Thymus (tissue), 11 donors: ENCODE data around the gene LHFPL3. TPM values are rescaled to one million over a fixed set of nuclear protein-coding genes. Genes with fewer than 3 reads are reported as not detected.
"Not testable (repeated sequence)": the region's sequence is repeated elsewhere in the genome, so short reads cannot be mapped to it uniquely, and the experiment has no call there.

Source experiments
- DNase-seq, 9 donors: peaks; one replicate each; pipeline ENCODE4 v3.0.0-alpha.2; 2013; ENCODE audit warnings: low spot score in 9 of 9, low read depth in 6 of 9, missing footprints in 1 of 9
- H3K27ac ChIP-seq, 2 donors: one replicate each; pipeline ENCODE4 v1.5.1; 2013; ENCODE audit warnings: control low read depth in 1 of 2, low read depth in 1 of 2, low read length in 1 of 2, mild to moderate bottlenecking in 1 of 2, moderate library complexity in 1 of 2
- H3K27me3 ChIP-seq, 2 donors: one replicate each; pipeline ENCODE4 v1.5.1; 2013; ENCODE audit warnings: low read length in 1 of 2; ENCODE audit not compliant: control insufficient read depth in 2 of 2, insufficient read depth in 1 of 2
- H3K36me3 ChIP-seq, 2 donors: one replicate each; pipeline ENCODE4 v1.5.1; 2013; ENCODE audit warnings: low read length in 1 of 2, mild to moderate bottlenecking in 1 of 2, moderate library complexity in 1 of 2; ENCODE audit not compliant: control insufficient read depth in 2 of 2, insufficient read depth in 2 of 2
- H3K4me1 ChIP-seq, 2 donors: one replicate each; pipeline ENCODE4 v1.5.1; 2013; ENCODE audit warnings: low read length in 2 of 2; ENCODE audit not compliant: control insufficient read depth in 2 of 2, insufficient read depth in 2 of 2
- H3K4me3 ChIP-seq, 2 donors: one replicate each; pipeline ENCODE4 v1.5.1; 2013; ENCODE audit warnings: low read length in 2 of 2, control low read depth in 1 of 2, mild to moderate bottlenecking in 1 of 2
- H3K9me3 ChIP-seq, 2 donors: one replicate each; pipeline ENCODE4 v1.5.1; 2013; ENCODE audit warnings: low read length in 1 of 2, mild to moderate bottlenecking in 1 of 2; ENCODE audit not compliant: control insufficient read depth in 2 of 2, insufficient read depth in 1 of 2
- WGBS: extraction: QIAGEN DNeasy Blood & Tissue Kit; methylation state at CpG from one replicate; pipeline ENCODE4 v1.1.7; 2013; 5-methylcytosine and 5-hydroxymethylcytosine counted together
- polyA plus RNA-seq: library from polyadenylated mRNA; stranded (reverse); fragments of 200-250 nt; gene quantifications from one replicate; pipeline ENCODE4 v1.2.3, GENCODE V29; 2013
- total RNA-seq: library from RNA; stranded (reverse); fragments of 120-200 nt; gene quantifications from one replicate; pipeline ENCODE4 v1.2.4, GENCODE V29; 2013
- donor health status: healthy.

LHFPL3 gene
- total and polyA plus RNA-seq, 2 donors = 0.05 to 0.14 TPM

GRCh38 chr7:104657134-104657533, 328.7 kb downstream of the LHFPL3 start:
- no peaks in the 10 kb centered on the region for H3K4me1 ChIP-seq
- no peak overlapping the region for H3K27ac ChIP-seq
- no peaks in the 10 kb centered on the region for H3K9me3 ChIP-seq
- H3K27me3 ChIP-seq = no peaks in the 10 kb centered on the region
- WGBS = 99% methylated on average over 1 of the region's 1 CpG
- H3K4me3 ChIP-seq = no peak overlapping the region
- no peak for DNase-seq
- H3K36me3 ChIP-seq = no peaks in the 10 kb centered on the region

GRCh38 chr7:104661575-104661974, 333.2 kb downstream of the LHFPL3 start:
- WGBS = 73% methylated on average over 5 of the region's 5 CpGs
- Histone ChIP-seq H3K36me3 (no peaks in the 10 kb centered on the region), H3K9me3 (no peaks in the 10 kb centered on the region), H3K27ac (no peak overlapping the region), H3K4me1 (no peaks in the 10 kb centered on the region), H3K27me3 (no peaks in the 10 kb centered on the region), H3K4me3 (no peak overlapping the region)
- DNase-seq = no peak

- Histone ChIP-seq H3K27me3 (no peaks in the 10 kb centered on the region), H3K4me1 (no peaks in the 10 kb centered on the region), H3K36me3 (no peaks in the 10 kb centered on the region), H3K9me3 (no peaks in the 10 kb centered on the region), H3K4me3 (no peak overlapping the region), H3K27ac (no peak overlapping the region)
- WGBS = 85% methylated on average over 1 of the region's 1 CpG
- no peak for DNase-seq
These were observed 336.2 kb downstream of the LHFPL3 start for GRCh38 chr7:104664648-104665047.

- no peak for DNase-seq
- WGBS = 69% methylated on average over 5 of the region's 5 CpGs
- no peak overlapping the region for H3K27ac ChIP-seq
These were observed 349.2 kb downstream of the LHFPL3 start for GRCh38 chr7:104677587-104677986.

GRCh38 chr7:104679085-104679484, 350.7 kb downstream of the LHFPL3 start:
- no peaks in the 10 kb centered on the region for H3K9me3 ChIP-seq
- H3K4me1 ChIP-seq = no peaks in the 10 kb centered on the region
- H3K36me3 ChIP-seq = no peaks in the 10 kb centered on the region
- no peaks in the 10 kb centered on the region for H3K27me3 ChIP-seq
- no peak for DNase-seq
- no peak overlapping the region for H3K27ac ChIP-seq
- H3K4me3 ChIP-seq = no peak overlapping the region
- whole genome bisulfite sequencing = 100% methylated on average over 1 of the region's 1 CpG

More at GRCh38 chr7:104677587-104677986, 349.2 kb downstream of the LHFPL3 start:
- no peaks in the 10 kb centered on the region for H3K27me3 ChIP-seq
- no peaks in the 10 kb centered on the region for H3K4me1 ChIP-seq
- no peaks in the 10 kb centered on the region for H3K36me3 ChIP-seq
- H3K9me3 ChIP-seq = no peaks in the 10 kb centered on the region
- H3K4me3 ChIP-seq = no peak overlapping the region

- no peaks in the 10 kb centered on the region for H3K9me3 ChIP-seq
- 89% methylated on average over 1 of the region's 1 CpG for WGBS
- H3K4me1 ChIP-seq = no peaks in the 10 kb centered on the region
- DNase-seq = no peak
- no peak overlapping the region for H3K4me3 ChIP-seq
- no peaks in the 10 kb centered on the region for H3K27me3 ChIP-seq
- no peaks in the 10 kb centered on the region for H3K36me3 ChIP-seq
- H3K27ac ChIP-seq = no peak overlapping the region
These were observed 357.9 kb downstream of the LHFPL3 start for GRCh38 chr7:104686286-104686685.

- Histone ChIP-seq H3K4me1 (no peaks in the 10 kb centered on the region), H3K36me3 (no peaks in the 10 kb centered on the region), H3K27ac (no peak overlapping the region), H3K4me3 (no peak overlapping the region), H3K9me3 (no peaks in the 10 kb centered on the region), H3K27me3 (no peaks in the 10 kb centered on the region)
- DNase-seq = no peak
- 88% methylated on average over 2 of the region's 2 CpGs for WGBS
These were observed 366.3 kb downstream of the LHFPL3 start for GRCh38 chr7:104694710-104695109.

GRCh38 chr7:104695563-104695962, 367.2 kb downstream of the LHFPL3 start:
- H3K27me3 ChIP-seq = no peaks in the 10 kb centered on the region
- no peaks in the 10 kb centered on the region for H3K36me3 ChIP-seq
- H3K9me3 ChIP-seq = no peaks in the 10 kb centered on the region
- no peak overlapping the region for H3K4me3 ChIP-seq
- H3K4me1 ChIP-seq = no peaks in the 10 kb centered on the region
- H3K27ac ChIP-seq = no peak overlapping the region
- DNase-seq = no peak

- Histone ChIP-seq H3K27ac (no peak overlapping the region), H3K4me1 (no peaks in the 10 kb centered on the region), H3K9me3 (no peaks in the 10 kb centered on the region), H3K4me3 (no peak overlapping the region), H3K27me3 (no peaks in the 10 kb centered on the region), H3K36me3 (no peaks in the 10 kb centered on the region)
- no peak for DNase-seq
- WGBS = 97% methylated on average over 1 of the region's 1 CpG
These were observed 371.9 kb downstream of the LHFPL3 start for GRCh38 chr7:104700336-104700735.

- not testable (repeated sequence) for H3K4me1 ChIP-seq, H3K36me3 ChIP-seq, H3K9me3 ChIP-seq, H3K27me3 ChIP-seq, H3K4me3 ChIP-seq, H3K27ac ChIP-seq, DNase-seq
- WGBS = 95% methylated on average over 2 of the region's 2 CpGs
These were observed 392.6 kb downstream of the LHFPL3 start for GRCh38 chr7:104721027-104721426.
